Duodenal mucosa (tissue), 2 donors: ENCODE measurements around the gene ULK4.
"Not testable (repeated sequence)": the region's sequence is repeated elsewhere in the genome, so short reads cannot be mapped to it uniquely, and the experiment has no call there.

Experiments
- H3K27ac ChIP-seq: one replicate; pipeline ENCODE4 v1.7.0; 2013; ENCODE audit warnings: low read depth, low read length
- H3K27me3 ChIP-seq, 2 donors: one replicate each; pipeline ENCODE4 v1.7.0; 2013; ENCODE audit warnings: low read length in 2 of 2, control low read depth in 1 of 2; ENCODE audit not compliant: insufficient read depth in 2 of 2, control insufficient read depth in 1 of 2
- H3K36me3 ChIP-seq, 2 donors: one replicate each; pipeline ENCODE4 v1.7.0; 2013; ENCODE audit warnings: low read length in 2 of 2, control low read depth in 1 of 2; ENCODE audit not compliant: insufficient read depth in 2 of 2, control insufficient read depth in 1 of 2
- H3K4me1 ChIP-seq, 2 donors: one replicate each; pipeline ENCODE4 v1.7.0; 2013; ENCODE audit warnings: low read length in 2 of 2, control low read depth in 1 of 2; ENCODE audit not compliant: insufficient read depth in 2 of 2, control insufficient read depth in 1 of 2
- H3K4me3 ChIP-seq, 2 donors: one replicate each; pipeline ENCODE4 v1.7.0; 2013; ENCODE audit warnings: low read length in 2 of 2, low read depth in 1 of 2
- H3K9ac ChIP-seq, 2 donors: one replicate each; pipeline ENCODE4 v1.7.0; 2013; ENCODE audit warnings: low read length in 2 of 2, low read depth in 1 of 2
- H3K9me3 ChIP-seq, 2 donors: one replicate each; pipeline ENCODE4 v1.7.0; 2013; ENCODE audit warnings: low read length in 2 of 2, control low read depth in 1 of 2; ENCODE audit not compliant: control insufficient read depth in 1 of 2

Gene ULK4

DNA sequence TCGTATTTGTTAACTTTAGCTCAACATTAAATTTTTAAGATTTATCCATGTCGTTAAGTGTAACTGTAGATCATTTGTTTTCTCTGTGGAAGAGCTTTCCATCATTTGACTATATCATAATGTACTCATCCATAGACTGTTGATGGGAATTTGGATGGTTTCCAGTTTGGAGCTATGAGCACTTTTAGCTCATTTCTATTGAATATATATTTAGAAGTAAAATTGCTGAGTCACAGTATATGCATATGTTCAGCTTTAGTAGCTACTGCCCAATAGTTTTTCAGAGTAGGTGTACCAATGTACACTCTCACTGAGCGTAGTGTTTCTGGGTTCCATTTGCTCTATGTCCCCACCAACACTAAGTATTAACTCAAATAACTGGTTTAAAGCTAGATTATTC lies 263.0 kb downstream of the ULK4 start:
- Histone ChIP-seq H3K4me1 (no peaks in the 10 kb centered on the region), H3K36me3 (no peaks in the 10 kb centered on the region), H3K9me3 (no peaks in the 10 kb centered on the region), H3K27me3 (no peaks in the 10 kb centered on the region), H3K9ac (no peak overlapping the region), H3K4me3 (no peak overlapping the region), H3K27ac (no peak overlapping the region)

DNA sequence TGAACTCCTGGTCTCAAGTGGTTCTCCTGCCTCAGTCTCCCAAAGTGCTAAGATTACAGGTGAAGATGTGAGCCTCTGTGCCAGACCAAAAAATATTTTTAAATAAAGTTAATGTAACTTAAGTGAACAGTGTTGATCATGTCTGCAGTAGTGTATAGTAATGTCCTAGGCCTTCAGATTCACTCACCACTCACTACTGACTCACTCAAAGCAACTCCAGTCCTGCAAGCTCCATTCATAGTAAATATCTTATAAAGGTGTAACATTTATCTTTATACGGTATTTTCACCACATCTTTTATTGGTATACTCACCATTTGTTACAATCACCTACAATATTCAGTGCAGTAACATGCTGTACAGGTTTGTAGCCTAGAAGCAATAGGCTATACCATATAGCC lies 264.2 kb downstream of the ULK4 start:
- no peaks in the 10 kb centered on the region for H3K9me3 ChIP-seq
- no peak overlapping the region for H3K9ac ChIP-seq
- no peak overlapping the region for H3K27ac ChIP-seq
- no peaks in the 10 kb centered on the region for H3K27me3 ChIP-seq
- no peak overlapping the region for H3K4me3 ChIP-seq
- no peaks in the 10 kb centered on the region for H3K4me1 ChIP-seq
- H3K36me3 ChIP-seq = no peaks in the 10 kb centered on the region

DNA sequence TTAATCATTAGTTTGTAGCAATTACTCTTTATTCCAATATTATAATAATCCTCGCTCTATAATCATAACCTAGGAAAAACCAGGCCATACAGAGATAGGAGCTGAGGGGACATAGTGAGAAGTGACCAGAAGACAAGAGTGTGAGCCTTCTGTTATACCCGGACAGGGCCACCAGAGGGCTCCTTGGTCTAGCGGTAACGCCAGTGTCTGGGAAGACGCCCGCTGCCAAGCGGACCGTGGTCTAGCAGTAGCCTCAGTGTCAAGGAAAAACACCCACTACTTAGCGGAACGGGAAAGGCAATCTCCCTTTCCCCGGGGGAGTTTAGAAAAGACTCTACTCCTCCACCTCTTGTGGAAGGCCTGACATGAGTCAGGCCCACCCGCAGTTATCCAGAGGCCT lies 266.1 kb downstream of the ULK4 start:
- not testable (repeated sequence) for H3K4me3 ChIP-seq, H3K4me1 ChIP-seq, H3K9me3 ChIP-seq, H3K27ac ChIP-seq, H3K27me3 ChIP-seq, H3K9ac ChIP-seq, H3K36me3 ChIP-seq

DNA sequence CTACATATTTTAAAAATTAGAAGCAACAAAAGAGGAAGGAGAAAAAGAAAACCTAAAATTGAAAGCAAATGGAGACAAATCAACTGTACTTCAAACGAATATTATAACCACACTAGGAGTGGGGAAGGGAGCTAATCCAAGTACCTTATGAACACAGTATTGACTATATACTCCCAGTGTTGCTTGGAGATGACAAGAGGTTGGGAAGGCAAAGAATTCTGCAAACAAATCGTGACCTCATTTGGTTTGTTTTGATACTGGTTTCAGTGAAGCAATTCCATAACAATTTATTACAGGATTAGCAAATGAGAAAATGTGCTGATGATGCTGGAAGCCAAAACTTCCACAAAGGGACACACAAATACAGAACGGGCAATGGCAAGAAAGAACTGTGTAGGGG lies 268.1 kb downstream of the ULK4 start:
- no peaks in the 10 kb centered on the region for H3K9me3 ChIP-seq
- H3K36me3 ChIP-seq = no peaks in the 10 kb centered on the region
- H3K4me3 ChIP-seq = no peak overlapping the region
- H3K9ac ChIP-seq = no peak overlapping the region
- no peaks in the 10 kb centered on the region for H3K27me3 ChIP-seq
- no peak overlapping the region for H3K27ac ChIP-seq
- peaks cover 7% of the 10 kb centered on the region in 2 donors for H3K4me1 ChIP-seq

DNA sequence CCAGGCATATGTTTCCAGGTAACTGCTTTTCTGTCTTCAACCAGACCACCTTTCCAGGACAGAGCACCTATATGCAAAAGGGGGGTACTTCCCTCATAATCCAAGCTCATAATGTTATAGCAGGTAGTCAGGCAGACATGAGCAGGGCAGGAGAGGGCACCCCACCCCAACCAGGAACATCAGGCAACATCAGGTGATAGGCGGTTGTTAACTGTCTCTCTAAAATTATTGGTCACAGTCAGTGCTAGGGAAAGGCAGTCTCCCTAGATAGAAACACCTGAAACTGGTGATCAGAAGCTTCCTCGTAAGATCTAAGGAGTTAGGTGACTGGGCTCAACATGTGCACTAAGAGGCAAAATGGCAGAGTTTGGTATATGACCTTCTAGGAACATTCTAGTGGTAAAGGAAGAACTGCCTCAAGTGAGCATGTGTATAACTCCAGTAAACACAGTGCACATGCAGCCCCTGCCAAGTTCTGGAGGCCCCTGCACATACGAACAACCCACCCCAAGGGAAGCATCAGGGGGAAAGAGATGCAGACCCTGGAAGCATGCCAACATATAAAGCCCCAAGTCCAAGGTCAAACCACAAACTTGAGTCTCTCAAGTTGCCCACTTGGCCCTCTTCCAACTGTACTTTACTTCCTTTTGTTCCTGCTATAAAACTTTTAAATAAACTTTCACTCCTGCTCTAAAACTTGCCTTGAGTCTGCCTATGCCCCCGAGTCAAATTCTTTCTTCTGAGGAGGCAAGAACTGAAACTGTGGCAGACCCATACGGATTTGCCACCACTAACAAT lies 270.9 kb downstream of the ULK4 start:
- Histone ChIP-seq H3K36me3 (no peaks in the 10 kb centered on the region), H3K9me3 (no peaks in the 10 kb centered on the region), H3K4me3 (no peak overlapping the region), H3K27ac (no peak overlapping the region), H3K27me3 (no peaks in the 10 kb centered on the region), H3K9ac (no peak overlapping the region), H3K4me1 (peaks cover 7 to 9% of the 10 kb centered on the region in 2 donors)

DNA sequence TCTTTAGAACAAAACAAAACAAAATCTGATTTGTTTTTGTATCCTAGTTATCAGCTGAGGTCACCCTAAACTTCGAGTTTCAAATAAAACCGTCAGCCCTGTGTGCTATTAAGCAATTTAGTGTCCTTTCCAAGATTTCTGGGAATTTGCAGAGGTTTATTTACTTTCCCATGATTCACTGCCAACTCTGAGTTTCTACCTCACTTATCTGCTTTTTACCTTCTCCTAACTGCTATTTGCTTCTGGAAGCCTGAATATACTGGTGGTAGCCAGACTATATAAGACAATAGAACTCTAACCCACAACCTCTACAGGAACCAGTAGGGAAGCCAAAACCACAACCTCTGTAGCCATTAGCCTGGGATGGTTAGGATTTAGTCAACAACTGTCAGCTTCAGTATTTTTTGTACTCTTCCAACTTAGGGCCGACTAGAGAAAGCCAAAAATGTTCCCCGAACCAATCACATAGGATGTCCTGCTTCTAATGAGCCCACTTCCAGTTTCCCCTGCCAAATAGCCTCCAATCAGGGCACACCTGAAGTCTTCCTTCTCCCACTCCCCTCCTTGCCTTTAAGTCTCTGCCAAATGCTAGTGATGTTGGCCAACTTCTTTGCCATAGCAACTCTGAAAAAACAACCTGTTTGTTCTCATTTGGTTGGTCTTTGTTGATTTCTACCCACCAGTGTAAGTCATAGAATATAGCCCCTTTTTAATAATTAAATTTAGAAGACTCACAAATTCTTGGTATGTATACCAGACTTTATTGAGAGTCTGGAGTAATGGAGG lies 273.1 kb downstream of the ULK4 start:
- peaks cover 11 to 23% of the 10 kb centered on the region in 2 donors for H3K4me1 ChIP-seq
- no peak overlapping the region for H3K27ac ChIP-seq
- no peak overlapping the region for H3K9ac ChIP-seq
- no peaks in the 10 kb centered on the region for H3K36me3 ChIP-seq
- H3K9me3 ChIP-seq = no peaks in the 10 kb centered on the region
- no peaks in the 10 kb centered on the region for H3K27me3 ChIP-seq
- H3K4me3 ChIP-seq = no peak overlapping the region

DNA sequence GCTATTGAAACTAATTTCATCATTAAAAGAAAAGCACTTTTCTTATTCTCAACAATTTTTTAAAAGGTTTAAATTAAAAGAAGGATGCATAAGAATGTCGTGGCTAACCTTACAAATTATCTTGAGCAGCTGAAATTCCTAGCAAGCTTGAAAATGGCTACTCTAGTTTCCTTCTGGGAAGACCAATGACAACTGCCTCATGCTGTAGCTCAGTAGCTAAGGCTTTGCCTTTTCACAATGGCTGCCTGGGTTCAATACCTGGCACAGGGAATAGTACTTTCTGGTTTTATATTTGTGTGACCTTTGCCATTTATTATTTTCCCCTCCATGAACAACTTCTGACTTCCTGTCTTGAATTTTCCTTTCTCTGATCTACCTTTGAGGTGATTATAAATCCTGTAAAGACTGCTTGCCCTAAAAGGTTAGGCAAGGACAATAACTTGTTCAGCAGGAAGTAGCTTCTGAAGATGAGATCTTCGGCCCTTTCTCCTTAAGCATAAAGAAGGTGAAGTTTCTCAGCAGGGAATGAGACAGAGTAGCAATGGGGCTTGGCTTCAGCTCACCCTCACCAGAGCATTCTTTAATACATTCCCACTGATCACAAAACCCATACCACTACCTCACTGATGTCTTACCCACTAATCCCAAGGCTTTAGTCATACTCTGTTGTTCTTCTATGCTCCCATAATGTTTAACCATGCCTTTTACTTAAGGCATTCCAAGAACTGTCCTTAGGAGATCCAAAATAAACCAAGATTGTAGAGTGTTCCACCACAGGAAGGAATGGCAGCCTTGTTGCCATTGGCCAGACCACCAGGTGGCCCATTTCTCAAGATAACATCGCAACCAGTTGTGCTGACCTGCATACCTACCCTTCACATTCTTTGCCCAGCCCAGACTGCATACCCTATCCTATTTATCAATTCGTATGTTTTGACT lies 276.8 kb downstream of the ULK4 start:
- H3K36me3 ChIP-seq = no peaks in the 10 kb centered on the region
- H3K9me3 ChIP-seq = no peaks in the 10 kb centered on the region
- H3K27me3 ChIP-seq = no peaks in the 10 kb centered on the region
- H3K9ac ChIP-seq = no peak overlapping the region
- peaks cover 11 to 28% of the 10 kb centered on the region in 2 donors for H3K4me1 ChIP-seq
- no peak overlapping the region for H3K4me3 ChIP-seq
- H3K27ac ChIP-seq = no peak overlapping the region

DNA sequence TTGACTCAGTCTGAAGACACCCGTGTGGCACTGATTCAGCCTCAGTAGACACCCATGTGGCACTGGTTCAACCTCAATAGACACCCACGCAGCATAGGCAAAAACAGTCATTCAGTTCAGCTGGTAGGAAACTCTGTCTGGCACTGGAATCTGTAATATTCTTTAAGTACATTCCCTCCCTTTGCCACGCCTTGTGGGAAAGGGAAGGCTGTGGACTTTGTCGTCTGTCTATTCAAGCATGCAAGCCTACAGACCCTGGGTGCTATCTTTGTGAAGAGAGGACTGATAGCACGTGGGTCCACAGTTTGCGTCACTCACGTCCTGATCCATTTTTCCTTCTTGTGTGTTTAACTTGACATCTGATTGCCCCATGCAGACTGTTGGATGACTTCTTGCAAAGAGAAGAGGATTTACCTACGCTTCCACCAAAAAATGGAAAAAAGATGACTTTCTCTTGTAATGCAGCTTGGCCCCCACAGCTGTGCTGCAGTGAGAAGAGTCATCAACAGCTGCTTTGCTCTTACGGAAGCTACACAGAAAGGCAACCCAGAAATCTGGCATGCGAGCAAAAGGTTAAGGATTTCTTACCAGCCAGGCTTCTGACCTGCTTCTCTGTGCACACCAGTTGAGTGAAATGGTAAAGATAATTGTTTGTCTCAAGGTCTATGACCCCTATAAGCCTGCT lies 278.1 kb downstream of the ULK4 start:
- H3K4me1 ChIP-seq = peaks cover 11 to 25% of the 10 kb centered on the region in 2 donors
- H3K36me3 ChIP-seq = no peaks in the 10 kb centered on the region
- H3K9ac ChIP-seq = no peak overlapping the region
- H3K27ac ChIP-seq = no peak overlapping the region
- H3K4me3 ChIP-seq = peak overlapping the region in 1 of 2 donors; percentile 28
- no peaks in the 10 kb centered on the region for H3K9me3 ChIP-seq
- H3K27me3 ChIP-seq = no peaks in the 10 kb centered on the region

DNA sequence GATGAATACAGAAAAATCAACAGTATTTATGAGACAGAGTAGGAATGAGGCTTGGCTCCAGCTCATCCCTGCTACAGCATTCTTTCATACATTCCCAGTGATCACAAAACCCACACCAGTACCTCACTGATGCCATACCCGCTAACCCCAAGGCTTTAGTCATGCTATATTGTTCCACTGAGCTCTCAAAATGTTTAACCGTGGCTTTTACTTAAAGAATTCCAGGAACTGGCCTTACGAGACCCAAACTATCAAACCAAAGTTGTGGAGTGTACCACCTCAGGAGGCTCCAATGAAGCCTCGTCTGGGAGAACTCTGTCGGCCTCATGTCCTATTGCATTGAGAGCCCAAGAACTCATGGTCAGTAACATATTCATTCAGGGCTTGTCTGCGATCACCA lies 278.9 kb downstream of the ULK4 start:
- H3K9ac ChIP-seq = no peak overlapping the region
- H3K27me3 ChIP-seq = no peaks in the 10 kb centered on the region
- H3K9me3 ChIP-seq = no peaks in the 10 kb centered on the region
- no peak overlapping the region for H3K4me3 ChIP-seq
- H3K27ac ChIP-seq = no peak overlapping the region
- peaks cover 11 to 23% of the 10 kb centered on the region in 2 donors for H3K4me1 ChIP-seq
- H3K36me3 ChIP-seq = no peaks in the 10 kb centered on the region
